HG03378 (cell line): ENCODE data around the gene DNER.
"Not testable (repeated sequence)": the region's sequence is repeated elsewhere in the genome, so short reads cannot be mapped to it uniquely, and the experiment has no call there.

ENCODE experiments used
- ATAC-seq: cut with Tn5 transposase; IDR thresholded peaks from one replicate; pipeline ENCODE4 v1.9.1; 2021; ENCODE audit warnings: mild to moderate bottlenecking, moderate library complexity; ENCODE audit not compliant: unreplicated experiment

DNER gene

DNA sequence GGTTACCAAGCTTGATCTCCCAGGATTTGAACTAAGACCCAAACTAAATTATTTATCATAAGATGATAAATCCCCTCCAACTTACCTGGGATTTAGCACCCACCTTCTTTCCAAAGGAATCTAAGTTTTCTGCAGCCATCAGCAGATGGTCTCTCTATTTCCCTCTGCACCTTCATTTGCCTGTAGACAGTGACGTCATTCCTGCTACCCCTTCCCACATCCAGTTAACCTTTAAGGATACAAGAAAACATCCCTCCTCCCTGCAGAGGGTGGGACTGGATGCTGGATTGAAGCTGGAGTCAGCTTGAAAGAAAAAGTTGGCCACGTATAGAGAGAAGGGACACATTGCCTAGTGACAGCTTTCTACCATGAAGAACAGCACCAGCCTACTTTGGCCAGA, 3.7 kb upstream of the DNER start:
- no peak for ATAC-seq

GRCh38 chr2:229715895-229716507, 1.6 kb upstream of the DNER start:
- ATAC-seq, result no peak

DNA sequence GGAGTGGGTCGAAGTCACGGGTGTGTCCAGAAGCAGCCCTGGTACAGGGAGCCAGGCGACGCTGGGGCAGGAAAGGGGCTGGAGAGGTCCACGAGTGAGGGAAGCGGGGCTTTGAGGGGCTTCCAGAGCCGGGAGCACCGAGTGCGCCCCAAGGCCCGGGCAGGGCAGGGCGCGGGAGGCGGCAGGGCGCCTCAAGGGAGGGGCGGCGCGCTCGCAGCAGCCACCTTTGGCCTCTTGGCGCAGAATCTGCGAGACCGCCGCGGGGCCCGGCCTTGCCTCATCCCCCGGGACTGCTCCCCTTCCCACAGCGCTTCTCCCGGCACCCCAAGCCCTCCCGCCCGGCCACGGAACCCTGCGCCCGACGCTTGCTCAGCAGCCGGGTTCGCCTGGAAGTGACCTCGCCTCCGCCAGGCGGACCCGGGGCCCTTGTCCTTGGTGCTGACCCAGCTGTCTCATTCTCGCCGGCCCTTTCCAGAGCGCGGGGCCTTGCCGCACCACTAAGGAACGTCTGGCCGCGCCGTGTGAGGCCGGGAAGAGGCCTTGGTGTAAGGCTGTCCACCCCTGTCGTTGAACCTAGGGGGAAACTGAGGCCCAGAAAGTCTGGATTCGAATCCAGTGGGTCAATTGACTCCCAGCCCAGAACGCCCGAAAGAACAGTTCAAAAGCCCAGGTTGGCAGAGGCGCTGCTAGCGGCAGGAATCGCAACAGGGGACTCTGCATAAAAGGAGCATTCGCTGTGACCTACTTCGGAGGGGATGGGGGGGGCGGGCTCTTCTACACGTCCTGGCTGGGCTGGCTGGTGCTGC, 584 bp upstream of the DNER start:
- ATAC-seq, result no peak

GRCh38 chr2:229713371-229714079, 830 bp downstream of the DNER start:
- no peak for ATAC-seq

DNA sequence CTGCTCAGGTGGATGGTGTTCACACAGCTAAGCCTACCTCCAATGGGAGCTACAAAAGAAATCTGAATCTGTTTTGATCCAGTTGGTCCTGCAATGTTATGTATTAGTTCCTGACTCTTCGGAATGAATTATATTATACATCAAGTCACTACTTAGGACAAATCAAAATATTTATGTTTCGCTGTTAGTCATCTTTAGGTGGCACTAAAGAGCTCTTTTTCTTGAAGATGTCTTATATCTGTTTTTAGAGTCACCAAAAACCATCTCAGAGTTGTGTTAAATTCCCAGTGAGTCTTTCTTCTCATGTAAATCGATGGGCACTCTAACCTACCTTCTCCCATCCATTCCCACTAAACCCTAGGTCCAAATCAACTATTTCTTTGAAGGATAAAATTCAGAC, 2.2 kb downstream of the DNER start:
- no peak for ATAC-seq

GRCh38 chr2:229708335-229708734, 6.0 kb downstream of the DNER start:
- no peak for ATAC-seq

- ATAC-seq, result no peak
These were observed 10.3 kb downstream of the DNER start for GRCh38 chr2:229703909-229704630.

DNA sequence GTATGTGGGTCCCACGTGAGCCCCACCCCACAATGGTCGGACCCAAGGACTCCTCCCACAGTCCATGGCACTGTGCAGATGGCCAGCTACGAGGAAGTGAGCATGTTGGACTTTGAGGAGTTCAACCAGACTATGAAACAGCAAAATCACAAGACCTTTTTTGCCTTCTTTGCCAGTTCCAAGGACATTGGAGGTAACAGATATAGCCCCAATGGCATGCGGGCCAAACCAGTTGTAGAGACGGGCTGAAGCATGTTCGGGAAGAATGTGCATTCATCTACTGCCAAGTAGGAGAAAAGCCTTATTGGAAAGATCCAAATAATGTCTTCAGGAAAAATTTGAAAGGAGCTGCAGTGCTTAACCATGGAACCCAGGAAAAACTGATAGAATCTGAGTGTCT, 12.6 kb downstream of the DNER start:
- no peak for ATAC-seq

DNA sequence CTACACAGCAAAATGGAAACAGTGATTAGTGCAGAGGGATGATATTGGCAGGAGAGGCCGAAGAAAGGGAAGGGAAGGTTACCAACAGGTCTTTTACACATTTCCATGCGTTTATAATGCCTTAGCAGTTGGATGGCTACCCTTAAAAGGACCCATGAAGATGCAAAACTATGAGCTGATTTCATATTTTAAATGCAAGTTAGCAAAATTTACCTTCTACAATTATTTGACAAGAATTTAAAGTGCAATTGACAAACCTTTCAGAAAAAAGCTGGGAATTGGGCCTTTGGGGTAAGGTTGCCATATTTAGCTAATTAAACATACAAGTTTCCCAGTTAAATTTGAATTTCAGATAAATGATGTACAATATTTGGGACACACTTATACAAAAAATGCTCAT, 13.3 kb downstream of the DNER start:
- ATAC-seq, result no peak

- ATAC-seq, result no peak
These were observed 18.4 kb downstream of the DNER start for GRCh38 chr2:229695961-229696360.

- not testable (repeated sequence) for ATAC-seq
These were observed 20.5 kb downstream of the DNER start for GRCh38 chr2:229693845-229694244.

GRCh38 chr2:229691631-229692030, 22.7 kb downstream of the DNER start:
- no peak for ATAC-seq

- no peak for ATAC-seq
These were observed 25.0 kb downstream of the DNER start for GRCh38 chr2:229689307-229689839.

DNA sequence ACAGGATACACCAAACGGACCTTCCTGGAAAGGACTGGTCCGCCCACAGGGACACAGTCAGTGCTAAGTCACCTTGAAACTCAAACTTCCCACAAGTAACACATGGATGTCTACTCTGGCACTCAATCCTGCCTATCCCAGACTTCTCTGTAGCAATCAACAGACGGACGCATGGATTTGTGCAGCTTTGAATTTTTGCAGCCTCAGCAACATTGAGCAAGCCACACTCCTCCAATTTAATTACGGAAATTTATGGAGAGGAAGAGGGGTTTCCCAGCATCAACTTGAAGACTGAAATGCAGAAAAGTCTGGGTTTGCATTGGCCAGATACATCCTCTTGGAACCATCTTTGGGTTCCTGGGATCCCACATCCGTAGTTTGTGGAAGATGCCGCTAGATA, 26.2 kb downstream of the DNER start:
- no peak for ATAC-seq

GRCh38 chr2:229686122-229686919, 28.0 kb downstream of the DNER start:
- ATAC-seq, result no peak

DNA sequence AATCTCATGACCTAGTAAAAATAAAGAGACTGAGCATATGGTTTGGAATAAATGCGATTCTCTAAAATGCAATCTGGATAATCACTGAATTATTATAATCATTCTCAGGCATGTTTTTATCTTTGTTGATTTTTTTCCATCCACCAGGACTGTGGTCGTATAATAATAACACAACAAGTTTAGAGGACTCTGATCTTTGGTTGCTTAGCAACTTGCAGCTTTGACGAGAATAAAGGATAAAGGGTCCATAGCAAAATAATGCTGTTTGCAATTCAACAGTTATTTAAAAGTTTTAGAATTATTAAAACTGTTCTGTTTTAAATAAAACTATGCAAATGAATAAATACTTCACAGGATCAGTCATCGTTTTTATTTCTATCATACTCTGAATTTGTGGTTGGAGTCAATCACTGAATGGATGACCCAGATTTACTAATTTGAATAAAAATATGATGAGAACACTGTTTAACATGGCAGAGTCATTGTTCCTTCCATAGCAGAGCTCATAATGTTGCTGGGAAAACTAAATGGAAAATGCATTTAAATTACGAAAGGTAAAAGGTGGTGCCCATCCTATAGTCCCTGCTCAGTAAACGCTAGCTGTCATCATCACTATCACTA, 29.3 kb downstream of the DNER start:
- no peak for ATAC-seq

- no peak for ATAC-seq
These were observed 34.8 kb downstream of the DNER start for GRCh38 chr2:229679393-229680125.

- ATAC-seq, result no peak
These were observed 38.8 kb downstream of the DNER start for GRCh38 chr2:229675569-229675968.
